ENCODE results near the gene FERMT1.

DNA sequence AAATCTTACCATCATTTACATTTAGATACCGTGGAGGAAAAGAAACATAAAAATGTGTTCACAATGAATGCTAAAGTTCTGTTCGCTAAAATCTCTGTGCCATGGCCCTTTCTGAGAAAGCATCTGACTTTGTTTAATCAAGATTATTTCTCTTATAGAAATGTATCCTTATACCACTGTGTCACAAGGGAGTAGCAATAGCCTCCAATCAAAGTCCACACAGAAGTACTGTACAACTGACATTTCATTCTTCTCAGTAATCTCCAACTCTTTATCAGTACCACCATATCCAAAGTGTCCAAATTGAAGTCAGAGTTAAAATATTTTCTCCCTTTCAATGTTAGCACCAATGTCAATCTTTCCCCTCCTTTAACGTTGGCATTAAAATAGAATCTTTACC is 6.1 kb downstream of the FERMT1 start:
- TF ChIP-seq CTCF (conservative IDR thresholded peaks at IDR 0.05; ENCODE audit: low read length) (no peak), EZH2phosphoT487 (IDR thresholded peaks at IDR 0.05; ENCODE audit: borderline replicate concordance, low read depth, low read length) (no peak)
